ENCODE results near the gene SRC.

SRC gene

GRCh38 chr20:37401930-37402675 lies 56.2 kb downstream of the SRC start:
- Histone ChIP-seq H3K4me1 (peaks cover 0 to 12% (median 9%) of the 10 kb centered on the region in 4 donors), H3K27me3 (peaks cover 0 to 2% of the 10 kb centered on the region in 2 donors), H3K9me3 (no peaks in the 10 kb centered on the region), H3K4me3 (no peak overlapping the region), H3K27ac (no peak overlapping the region), H3K36me3 (peaks cover 58 to 76% (median 70%) of the 10 kb centered on the region in 3 donors)
- DNase-seq = no peak
- no peak for TF ChIP-seq CTCF (IDR thresholded peaks at IDR 0.05)
- intact Hi-C loops (cut with DNase I; ENCODE audit: low total_unique reads) = no loop called here

GRCh38 chr20:37403107-37404033 lies 57.4 kb downstream of the SRC start:
- peaks cover 0 to 8% of the 10 kb centered on the region in 2 donors for H3K27me3 ChIP-seq
- intact Hi-C loops (cut with DNase I; ENCODE audit: low total_unique reads) = no loop called here
- TF ChIP-seq CTCF (IDR thresholded peaks at IDR 0.05) = no peak
- H3K4me1 ChIP-seq = peaks cover 0 to 25% (median 15%) of the 10 kb centered on the region in 4 donors
- H3K4me3 ChIP-seq = no peak overlapping the region
- no peak for DNase-seq
- H3K9me3 ChIP-seq = no peaks in the 10 kb centered on the region
- H3K36me3 ChIP-seq = peaks cover 46 to 63% (median 57%) of the 10 kb centered on the region in 3 donors
- no peak overlapping the region for H3K27ac ChIP-seq

- intact Hi-C loops (cut with DNase I; ENCODE audit: low total_unique reads) = no loop called here
- Histone ChIP-seq H3K9me3 (no peaks in the 10 kb centered on the region), H3K4me3 (no peak overlapping the region), H3K27me3 (peaks cover 0 to 12% of the 10 kb centered on the region in 2 donors), H3K27ac (no peak overlapping the region), H3K4me1 (peaks cover 0 to 25% (median 16%) of the 10 kb centered on the region in 4 donors), H3K36me3 (peaks cover 43 to 52% (median 46%) of the 10 kb centered on the region in 3 donors)
- DNase-seq = no peak
- no peak for TF ChIP-seq CTCF (IDR thresholded peaks at IDR 0.05)
These were observed 58.5 kb downstream of the SRC start for GRCh38 chr20:37404461-37404890.

- TF ChIP-seq CTCF (IDR thresholded peaks at IDR 0.05) = no peak
- no peak for DNase-seq
- peaks cover 0 to 17% of the 10 kb centered on the region in 2 donors for H3K27me3 ChIP-seq
- no peak overlapping the region for H3K4me3 ChIP-seq
- no peak overlapping the region for H3K27ac ChIP-seq
- peaks cover 0 to 25% (median 16%) of the 10 kb centered on the region in 4 donors for H3K4me1 ChIP-seq
- no peaks in the 10 kb centered on the region for H3K9me3 ChIP-seq
- intact Hi-C loops (cut with DNase I; ENCODE audit: low total_unique reads) = no loop called here
- H3K36me3 ChIP-seq = peaks cover 34 to 43% (median 37%) of the 10 kb centered on the region in 3 donors
These were observed 59.5 kb downstream of the SRC start for GRCh38 chr20:37405351-37405897.
